ENCODE results near the gene CYFIP1. TPM values are rescaled to one million over a fixed set of nuclear protein-coding genes. Genes with fewer than 3 reads are reported as not detected.

The CYFIP1 gene
- total RNA-seq, 1 donor from 2014 or later, result 98.3 TPM

DNA sequence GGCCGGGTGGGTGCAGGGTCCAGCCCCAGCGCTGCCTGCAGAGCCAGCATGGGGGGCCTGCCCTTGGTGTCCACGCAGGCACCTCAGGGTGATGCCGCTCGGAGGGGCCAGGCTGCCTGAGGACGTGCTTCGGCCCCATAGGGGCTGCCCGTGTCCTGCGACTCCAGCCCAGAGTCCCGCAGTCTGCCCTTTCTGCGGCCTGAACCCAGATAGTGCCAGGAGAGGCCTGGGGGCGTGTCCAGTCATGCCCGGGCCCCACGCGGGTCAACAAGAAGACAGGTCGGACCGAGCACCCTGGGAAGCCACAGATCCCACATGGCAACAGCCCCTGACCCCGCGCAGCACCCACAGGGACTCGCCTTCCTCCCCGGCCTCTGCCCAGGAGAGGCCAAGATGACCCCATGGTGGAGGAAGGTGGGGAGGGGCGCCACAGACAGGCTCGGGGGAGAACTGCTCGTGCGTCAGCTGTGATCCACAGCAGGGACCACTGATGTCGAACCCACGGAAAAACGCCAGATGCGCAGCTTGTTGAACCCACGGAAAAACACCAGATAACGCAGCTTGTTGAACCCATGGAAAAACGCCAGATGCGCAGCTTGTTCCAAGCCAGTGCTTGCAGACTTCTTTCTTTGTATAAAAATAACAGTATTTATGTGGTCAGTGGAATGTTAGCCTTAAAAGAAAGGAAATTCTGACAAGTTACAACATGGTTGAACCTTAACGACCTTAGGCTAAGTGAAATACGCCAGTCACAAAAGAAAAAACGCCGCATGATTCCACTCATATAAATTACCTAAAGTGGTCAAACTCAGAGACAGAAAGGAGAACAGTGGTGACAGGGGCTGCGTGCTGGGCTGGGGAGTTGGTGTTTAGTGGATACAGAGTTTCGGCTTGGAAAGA, 28.5 kb downstream of the CYFIP1 start:
- TF ChIP-seq, protein P1, sequence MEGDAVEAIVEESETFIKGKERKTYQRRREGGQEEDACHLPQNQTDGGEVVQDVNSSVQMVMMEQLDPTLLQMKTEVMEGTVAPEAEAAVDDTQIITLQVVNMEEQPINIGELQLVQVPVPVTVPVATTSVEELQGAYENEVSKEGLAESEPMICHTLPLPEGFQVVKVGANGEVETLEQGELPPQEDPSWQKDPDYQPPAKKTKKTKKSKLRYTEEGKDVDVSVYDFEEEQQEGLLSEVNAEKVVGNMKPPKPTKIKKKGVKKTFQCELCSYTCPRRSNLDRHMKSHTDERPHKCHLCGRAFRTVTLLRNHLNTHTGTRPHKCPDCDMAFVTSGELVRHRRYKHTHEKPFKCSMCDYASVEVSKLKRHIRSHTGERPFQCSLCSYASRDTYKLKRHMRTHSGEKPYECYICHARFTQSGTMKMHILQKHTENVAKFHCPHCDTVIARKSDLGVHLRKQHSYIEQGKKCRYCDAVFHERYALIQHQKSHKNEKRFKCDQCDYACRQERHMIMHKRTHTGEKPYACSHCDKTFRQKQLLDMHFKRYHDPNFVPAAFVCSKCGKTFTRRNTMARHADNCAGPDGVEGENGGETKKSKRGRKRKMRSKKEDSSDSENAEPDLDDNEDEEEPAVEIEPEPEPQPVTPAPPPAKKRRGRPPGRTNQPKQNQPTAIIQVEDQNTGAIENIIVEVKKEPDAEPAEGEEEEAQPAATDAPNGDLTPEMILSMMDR (IDR thresholded peaks at IDR 0.05; ENCODE audit: unreplicated experiment), result no peak
- peaks cover under 1% of the 10 kb centered on the region for H3K36me3 Mint-ChIP-seq
- DNase-seq (ENCODE audit: low spot score in 2 of 2, unreplicated experiment in 2 of 2), result no peak
- H3K4me3 Mint-ChIP-seq, result no peak overlapping the region
- peaks cover 28% of the 10 kb centered on the region for H3K4me1 Mint-ChIP-seq
- H3K27me3 Mint-ChIP-seq (ENCODE audit: low read depth), result no peaks in the 10 kb centered on the region
- H3K9me3 Mint-ChIP-seq, result no peaks in the 10 kb centered on the region
- H3K27ac Mint-ChIP-seq, result peak overlapping the region; percentile 60

DNA sequence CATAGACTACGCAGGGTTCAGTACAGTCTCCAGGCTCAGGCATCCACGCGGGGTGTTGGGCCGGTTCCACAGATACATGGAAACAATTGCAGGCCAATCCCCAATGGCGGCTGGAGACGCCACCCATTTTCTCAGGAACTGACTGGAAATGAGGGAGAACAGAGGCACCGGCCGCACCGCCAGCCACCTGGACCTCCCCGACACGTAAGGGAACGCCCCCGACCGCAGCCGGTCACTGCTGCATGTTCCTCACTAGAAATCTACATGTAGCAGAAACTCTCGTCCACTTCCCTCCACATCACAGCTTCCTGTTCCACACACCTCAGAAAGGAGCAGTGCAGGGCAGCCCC, 29.2 kb downstream of the CYFIP1 start:
- H3K4me3 Mint-ChIP-seq, result no peak overlapping the region
- H3K27me3 Mint-ChIP-seq (ENCODE audit: low read depth), result no peaks in the 10 kb centered on the region
- DNase-seq (ENCODE audit: low spot score in 2 of 2, unreplicated experiment in 2 of 2), result no peak
- H3K27ac Mint-ChIP-seq, result no peak overlapping the region
- TF ChIP-seq, protein P1 (IDR thresholded peaks at IDR 0.05; ENCODE audit: unreplicated experiment), result no peak
- no peaks in the 10 kb centered on the region for H3K9me3 Mint-ChIP-seq
- H3K36me3 Mint-ChIP-seq, result peaks cover 2% of the 10 kb centered on the region
- H3K4me1 Mint-ChIP-seq, result peaks cover 24% of the 10 kb centered on the region

DNA sequence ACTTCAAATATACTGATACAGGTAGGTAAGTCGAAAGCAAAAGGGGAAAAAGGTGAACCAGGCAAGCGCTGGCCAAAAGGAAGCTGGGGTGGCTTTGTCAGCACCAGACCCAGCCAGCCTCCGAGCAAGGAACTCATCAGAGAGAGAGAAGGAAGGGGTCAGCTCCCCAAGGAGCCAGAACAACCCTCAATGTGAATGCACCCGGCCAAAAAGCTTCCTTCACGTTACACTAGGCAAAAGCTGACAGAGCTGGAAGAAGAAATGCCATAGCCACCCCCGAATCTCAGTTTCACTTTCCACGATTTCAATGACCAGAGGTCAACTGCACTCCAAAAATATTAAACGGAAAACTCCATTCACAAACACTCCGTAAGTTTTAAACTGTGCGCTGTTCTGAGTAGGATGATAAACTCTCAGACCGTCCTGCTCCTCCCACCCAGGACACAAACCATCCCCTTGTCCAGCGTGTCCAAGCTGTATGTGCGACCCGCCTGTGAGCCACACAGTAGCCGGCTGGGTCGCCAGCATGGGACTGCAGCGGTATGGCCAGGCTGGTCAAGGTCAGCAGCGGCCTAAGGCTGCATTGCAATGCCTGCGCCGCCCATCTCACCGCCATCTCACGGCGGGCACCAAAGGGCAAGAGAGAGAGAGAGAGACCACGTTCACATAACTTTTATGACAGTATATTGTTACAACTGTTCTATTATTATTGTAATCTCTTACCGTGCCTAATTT, 29.7 kb downstream of the CYFIP1 start:
- Mint-ChIP-seq H3K9me3 (no peaks in the 10 kb centered on the region), H3K4me1 (peaks cover 24% of the 10 kb centered on the region), H3K27ac (peak overlapping the region; percentile 74), H3K4me3 (no peak overlapping the region), H3K27me3 (ENCODE audit: low read depth) (no peaks in the 10 kb centered on the region), H3K36me3 (peaks cover 2% of the 10 kb centered on the region)
- TF ChIP-seq, protein P1 (IDR thresholded peaks at IDR 0.05; ENCODE audit: unreplicated experiment), result no peak
- no peak for DNase-seq (ENCODE audit: low spot score in 2 of 2, unreplicated experiment in 2 of 2)

DNA sequence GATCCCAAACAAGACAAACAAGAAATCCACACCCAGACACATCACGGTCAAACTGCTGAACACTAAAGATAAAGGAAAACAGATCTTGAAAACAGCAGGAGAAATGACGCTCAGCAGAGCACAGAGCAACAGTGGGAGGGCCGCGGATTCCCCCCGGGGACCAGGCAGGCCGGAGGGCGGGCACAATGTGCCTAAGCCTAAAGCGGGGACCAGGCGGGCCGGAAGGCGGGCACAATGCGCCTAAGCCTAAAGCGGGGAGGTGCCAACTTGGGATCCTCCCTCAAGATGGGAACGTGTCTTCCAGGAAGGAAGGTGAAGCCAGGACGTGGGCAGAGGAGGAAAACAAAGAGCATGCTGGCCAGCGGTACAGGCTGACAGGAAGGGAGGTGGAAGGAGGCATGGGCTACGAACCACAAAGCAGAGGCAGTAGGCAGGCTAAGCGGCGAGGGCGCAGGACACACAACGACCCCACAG, 31.1 kb downstream of the CYFIP1 start:
- peak overlapping the region; percentile 54 for H3K4me3 Mint-ChIP-seq
- H3K4me1 Mint-ChIP-seq, result peaks cover 24% of the 10 kb centered on the region
- no peaks in the 10 kb centered on the region for H3K9me3 Mint-ChIP-seq
- no peak for DNase-seq (ENCODE audit: low spot score in 2 of 2, unreplicated experiment in 2 of 2)
- TF ChIP-seq, protein P1 (IDR thresholded peaks at IDR 0.05; ENCODE audit: unreplicated experiment), result no peak
- no peaks in the 10 kb centered on the region for H3K27me3 Mint-ChIP-seq (ENCODE audit: low read depth)
- H3K27ac Mint-ChIP-seq, result peak overlapping the region; percentile 74
- peaks cover 2% of the 10 kb centered on the region for H3K36me3 Mint-ChIP-seq

DNA sequence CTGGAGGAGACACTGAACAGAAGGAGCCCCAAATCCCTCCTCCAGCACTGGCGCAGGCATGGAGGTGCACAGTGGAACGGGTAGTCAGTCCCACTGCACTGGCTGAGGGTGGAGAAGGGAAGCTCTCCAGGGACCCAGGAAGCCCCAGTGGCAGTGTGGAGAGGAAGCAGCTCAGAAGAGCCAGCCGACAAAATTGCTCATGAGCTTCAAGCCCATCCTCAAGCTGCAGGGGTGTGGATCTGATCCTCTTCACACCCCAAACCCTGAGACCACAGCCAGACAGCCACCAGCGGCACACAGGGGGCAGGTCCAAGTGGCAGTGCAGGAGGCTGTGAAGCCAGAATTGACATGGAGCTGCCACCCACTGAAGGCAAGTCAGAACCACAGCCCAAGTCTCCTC, 32.1 kb downstream of the CYFIP1 start:
- Mint-ChIP-seq H3K4me1 (peaks cover 24% of the 10 kb centered on the region), H3K9me3 (no peaks in the 10 kb centered on the region), H3K4me3 (no peak overlapping the region), H3K27ac (no peak overlapping the region), H3K27me3 (ENCODE audit: low read depth) (no peaks in the 10 kb centered on the region), H3K36me3 (peaks cover 9% of the 10 kb centered on the region)
- TF ChIP-seq, protein P1 (IDR thresholded peaks at IDR 0.05; ENCODE audit: unreplicated experiment), result no peak
- DNase-seq (ENCODE audit: low spot score in 2 of 2, unreplicated experiment in 2 of 2), result no peak

All from mesothelial cell of epicardium (in vitro differentiated cells).